GM19455 (cell line): ENCODE measurements around the gene NQO1.
"Not testable (repeated sequence)": the region's sequence is repeated elsewhere in the genome, so short reads cannot be mapped to it uniquely, and the experiment has no call there.

Source experiments
- ATAC-seq: cut with Tn5 transposase; IDR thresholded peaks from one replicate; pipeline ENCODE4 v1.9.1; 2021; ENCODE audit not compliant: unreplicated experiment

The NQO1 gene

DNA sequence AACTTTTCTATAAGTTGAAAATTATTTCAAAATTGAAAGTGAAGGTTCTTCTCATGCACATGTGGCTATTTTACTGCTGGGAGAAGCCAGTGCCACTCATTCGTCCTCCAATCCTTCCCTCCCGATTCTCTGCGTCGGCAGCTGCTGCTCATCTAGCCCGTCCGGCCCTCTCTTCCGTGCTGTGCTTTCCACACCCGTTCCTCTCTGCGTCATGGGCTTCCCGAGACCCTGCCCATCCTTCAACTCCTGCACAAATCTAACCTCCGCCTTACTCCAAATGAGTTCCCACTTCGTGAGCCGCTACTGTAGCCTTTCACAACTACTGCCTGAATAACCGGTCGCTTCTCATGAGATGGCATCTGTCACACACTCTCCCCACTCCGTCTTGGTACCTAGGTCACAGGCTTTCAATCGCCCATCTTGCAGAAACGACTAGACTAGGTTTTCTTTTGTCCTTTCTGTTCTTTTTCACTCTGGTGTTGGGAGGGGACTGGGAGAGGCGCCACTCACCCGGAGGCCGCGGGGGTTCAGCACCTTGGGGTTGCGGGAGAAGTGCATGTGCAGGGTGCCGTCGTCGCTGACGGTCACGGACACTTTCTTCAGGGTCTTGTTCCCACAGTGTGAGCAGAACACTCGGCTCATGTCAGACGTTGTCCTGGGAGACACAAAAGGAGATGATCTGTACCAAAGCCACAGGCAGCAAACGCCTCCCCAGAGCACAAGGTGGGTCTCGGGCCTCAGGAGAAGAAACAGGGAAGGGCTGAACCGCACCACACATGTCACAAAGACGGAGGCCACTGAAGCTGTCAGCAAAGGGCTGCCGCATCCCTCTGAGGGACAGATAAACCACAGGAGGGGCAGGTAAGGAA is 18.2 kb upstream of the NQO1 start:
- no peak for ATAC-seq

DNA sequence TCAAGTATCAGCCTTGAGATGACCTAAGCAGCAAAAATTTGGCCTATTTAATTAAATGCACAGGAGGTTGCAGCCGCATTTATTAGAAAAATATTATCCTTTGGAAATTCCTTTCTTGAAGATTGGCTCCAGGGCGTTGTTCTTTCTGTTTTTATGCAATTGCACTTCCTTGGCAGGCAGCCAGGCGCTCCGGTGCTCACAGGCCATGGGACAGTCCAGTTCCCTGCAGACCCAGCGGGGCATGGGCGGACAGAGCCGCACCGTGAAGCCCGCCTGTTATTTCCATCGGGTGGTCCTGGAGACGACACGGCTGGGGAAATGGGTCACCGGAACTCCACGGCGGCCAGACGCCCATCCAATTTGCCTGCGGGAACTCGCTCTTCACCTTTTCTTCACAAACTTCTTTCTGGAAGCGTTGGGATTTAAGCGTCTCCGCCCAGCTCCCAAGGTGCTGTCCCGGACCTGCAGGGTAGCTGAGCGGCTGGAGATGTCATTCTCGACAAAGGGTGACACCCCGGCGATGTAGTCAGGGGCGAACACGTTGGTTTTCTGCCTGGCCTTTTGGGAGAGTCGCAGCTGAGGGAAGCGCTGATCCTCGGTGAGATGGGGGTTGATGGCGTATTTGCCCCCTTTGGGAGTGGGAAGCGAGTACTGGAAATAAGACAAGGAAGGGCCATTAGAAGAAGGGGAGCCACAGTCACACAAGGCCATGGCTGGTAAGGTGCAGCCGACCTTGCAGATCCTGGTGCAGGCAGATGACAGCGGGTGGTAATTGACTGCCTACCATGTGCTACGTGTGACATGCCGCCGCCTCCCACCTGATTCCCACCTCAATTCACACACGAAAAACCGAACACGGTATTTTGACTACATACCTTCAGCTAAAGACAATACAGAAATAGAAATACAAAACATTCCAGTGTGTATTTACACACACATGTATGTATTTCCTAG is 15.9 kb upstream of the NQO1 start:
- ATAC-seq: no peak

DNA sequence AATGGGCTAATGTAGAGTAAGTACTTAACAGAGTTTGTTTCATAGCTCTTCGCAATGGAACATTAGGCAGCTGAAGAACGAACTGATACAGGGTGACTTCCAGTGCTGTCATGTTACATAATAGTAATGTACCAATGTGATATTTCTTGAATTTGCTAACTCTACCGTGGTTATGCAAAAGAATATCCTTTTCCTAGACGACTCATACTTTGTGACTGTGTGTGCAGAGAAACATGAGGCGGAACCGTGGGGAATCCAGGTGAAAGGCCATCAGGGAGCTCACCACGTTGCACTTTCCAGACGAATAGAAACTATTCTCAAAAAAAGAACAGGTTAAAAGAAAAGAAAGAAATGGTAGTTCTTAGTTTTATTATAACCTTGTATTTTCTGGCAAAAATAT is 15.2 kb upstream of the NQO1 start:
- ATAC-seq: no peak

DNA sequence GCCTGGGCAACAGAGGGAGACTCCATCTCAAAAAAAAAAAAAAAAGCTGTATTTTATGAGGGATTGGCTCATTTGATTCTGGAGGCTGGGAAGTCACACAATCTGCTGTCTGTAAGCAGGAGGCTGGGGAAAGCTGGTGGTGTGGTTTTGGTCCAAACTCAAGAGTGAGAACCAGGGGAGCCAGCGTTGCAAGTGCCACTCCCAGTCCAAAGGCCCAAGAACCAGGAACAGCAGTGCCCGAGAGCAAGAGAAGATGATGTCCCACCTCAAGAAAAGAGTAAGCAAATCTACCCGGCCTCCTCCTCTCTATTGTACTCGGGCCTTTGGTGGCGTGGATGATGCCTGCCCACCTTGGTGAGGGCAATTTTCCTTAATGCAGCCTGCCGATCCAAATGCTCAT is 5.7 kb upstream of the NQO1 start:
- ATAC-seq: no peak

DNA sequence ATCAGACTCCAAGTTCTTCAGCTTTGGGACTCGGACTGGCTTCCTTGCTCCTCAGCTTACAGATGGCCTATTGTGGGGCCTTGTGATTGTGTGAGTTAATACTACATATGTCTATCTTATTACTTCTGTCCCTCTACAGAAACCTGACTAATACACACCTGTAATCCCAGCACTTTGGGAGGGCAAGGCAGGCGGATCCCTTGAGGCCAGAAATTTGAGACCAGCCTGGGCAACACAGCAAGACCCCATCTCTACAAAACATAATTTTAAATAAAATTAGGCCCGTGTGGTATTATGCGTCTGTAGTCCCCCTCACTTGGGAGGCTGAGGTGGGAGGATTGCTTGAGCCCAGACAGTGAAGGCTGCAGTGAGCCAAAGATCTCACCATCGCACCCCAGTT is 4.9 kb upstream of the NQO1 start:
- ATAC-seq: not testable (repeated sequence)

DNA sequence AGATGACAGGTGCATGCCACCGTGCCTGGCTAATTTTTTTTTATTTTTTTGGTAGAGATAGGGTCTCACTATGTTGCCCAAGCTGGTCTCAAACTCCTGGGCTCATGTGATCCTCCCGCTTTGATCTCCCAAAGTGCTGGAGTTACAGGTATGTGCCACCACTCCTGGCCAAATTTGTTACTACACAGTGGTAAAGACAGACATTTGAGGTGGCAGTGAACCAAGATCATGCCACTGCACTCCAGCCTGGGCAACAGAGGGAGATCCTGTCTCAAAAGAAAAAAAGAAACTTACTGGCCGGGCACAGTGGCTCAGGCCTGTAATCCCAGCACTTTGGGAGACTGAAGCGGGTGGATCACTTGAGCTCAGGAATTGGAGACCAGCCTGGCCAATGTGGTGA is 2.7 kb upstream of the NQO1 start:
- not testable (repeated sequence) for ATAC-seq

DNA sequence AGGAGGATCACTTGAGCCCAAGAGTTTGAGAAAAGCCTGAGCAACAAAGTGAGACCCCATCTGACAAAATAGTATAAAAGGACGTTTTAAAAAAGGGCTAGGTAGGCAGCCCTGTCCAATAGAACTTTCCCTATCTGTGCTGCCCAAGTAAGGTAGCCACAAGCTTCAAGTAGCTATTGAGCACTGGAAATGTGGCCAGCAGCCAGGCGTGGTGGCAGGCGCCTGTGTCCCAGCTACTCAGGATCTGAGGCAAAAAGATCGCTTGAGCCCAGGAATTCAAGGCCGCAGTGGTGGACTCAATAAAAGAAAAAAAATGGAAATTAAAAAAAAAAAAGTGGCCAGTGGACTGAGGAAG is 1.5 kb upstream of the NQO1 start:
- ATAC-seq: no peak

DNA sequence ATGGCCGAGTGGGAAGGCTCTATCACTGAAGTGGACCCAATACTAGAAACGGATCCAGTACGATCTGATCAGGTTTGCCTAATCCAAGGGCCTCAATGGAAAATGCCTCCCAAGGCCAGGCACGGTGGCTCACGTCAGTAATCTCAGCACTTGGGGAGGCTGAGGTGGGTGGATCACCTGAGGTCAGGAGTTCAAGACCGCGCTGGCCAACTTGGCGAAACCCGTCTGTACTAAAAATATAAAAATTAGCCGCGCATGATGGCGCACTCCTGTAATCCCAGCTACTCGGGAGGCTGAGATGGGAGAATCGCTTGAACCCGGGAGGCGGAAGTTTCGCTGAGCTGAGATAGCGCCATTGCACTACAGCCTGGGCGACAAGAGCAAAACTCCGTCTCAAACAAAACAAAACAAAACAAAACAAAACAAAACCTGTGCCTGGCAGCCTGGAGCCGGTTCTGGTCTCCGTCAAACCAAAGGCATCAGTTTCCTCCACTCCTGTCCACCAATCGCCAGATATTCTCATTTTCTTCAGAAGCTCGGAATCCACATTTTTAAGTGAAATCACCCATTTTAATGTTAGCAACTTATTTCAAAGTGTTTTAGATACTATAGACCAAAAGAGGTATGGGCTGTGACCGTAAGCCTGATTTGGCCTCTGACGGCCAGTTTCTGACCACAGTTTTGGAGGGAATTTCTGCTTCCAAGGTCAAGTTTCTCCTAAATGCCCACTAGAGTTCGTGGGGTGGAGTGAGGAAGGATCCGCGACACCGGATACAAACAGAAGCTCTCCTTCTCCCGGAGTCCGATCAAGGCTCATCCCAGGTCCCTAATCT is 664 bp downstream of the NQO1 start:
- no peak for ATAC-seq

GRCh38 chr16:69724981-69725479 is 1.3 kb downstream of the NQO1 start:
- no peak for ATAC-seq

DNA sequence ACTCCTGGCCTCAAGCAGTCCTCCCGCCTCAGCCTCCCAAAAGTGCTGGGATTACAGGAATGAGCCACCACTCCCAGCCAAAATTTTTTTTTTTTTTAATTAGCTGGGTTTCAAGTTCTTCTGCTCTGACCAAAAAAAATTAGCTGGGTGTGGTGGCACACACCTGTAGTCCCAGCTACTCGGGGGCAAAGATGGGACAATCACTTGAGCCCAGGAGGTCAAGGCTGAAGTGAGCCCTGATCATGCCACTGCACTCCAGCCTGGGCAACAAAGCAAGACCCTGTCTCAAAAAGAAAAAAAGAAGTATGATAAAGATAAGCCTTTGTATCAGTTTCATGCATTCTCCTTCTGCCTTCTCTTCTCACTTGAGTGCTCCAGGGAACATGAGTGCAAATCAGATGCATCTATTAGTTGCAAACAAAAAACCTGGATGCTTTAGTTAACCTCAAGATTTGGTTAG is 1.9 kb downstream of the NQO1 start:
- ATAC-seq: no peak

DNA sequence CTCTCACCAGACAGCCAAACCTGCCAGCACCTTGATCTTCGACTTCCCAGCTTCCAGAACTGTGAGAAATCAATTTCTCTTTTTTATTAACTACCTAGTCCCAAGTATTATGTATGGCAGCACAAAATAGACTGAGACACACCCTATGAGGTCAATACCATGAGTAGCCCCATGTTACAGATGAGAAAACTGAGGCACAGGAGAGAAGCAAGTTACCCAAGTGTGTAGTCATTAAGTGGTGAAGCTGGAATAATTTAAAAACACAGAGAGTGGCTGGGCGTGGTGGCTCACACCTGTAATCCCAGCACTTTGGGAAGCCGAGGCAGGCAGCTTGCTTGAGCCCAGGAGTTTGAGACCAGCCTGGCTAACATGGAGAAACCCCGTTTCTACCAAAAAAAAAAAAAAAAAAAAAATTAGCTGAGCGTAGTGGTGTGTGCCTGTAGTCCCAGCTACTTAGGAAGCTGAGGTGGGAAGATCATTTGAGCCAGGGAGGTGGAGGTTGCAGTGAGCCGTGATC is 4.9 kb downstream of the NQO1 start:
- no peak for ATAC-seq

GRCh38 chr16:69720822-69721430 is 5.4 kb downstream of the NQO1 start:
- no peak for ATAC-seq

DNA sequence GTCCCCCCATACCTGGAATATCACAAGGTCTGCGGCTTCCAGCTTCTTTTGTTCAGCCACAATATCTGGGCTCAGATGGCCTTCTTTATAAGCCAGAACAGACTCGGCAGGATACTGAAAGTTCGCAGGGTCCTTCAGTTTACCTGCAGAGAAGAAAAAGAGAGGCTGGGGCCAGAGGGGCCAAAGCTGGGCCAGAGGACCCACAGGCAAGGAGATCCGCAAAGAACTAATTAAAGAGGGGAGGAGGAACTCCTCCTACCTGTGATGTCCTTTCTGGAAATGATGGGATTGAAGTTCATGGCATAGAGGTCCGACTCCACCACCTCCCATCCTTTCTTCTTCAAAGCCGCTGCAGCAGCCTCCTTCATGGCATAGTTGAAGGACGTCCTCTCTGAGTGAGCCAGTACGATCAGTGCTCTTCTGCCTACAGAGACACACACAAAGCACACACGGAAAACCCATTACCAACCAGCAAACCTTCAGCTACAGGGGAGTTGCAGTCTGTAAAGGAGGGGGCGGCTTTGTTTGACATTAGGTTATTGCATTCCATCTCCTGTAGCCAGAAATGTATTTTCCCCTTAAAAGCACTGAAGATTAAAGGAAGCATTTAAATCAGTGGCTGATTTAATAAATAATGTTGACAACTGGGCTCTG is 8.1 kb downstream of the NQO1 start:
- ATAC-seq: no peak

DNA sequence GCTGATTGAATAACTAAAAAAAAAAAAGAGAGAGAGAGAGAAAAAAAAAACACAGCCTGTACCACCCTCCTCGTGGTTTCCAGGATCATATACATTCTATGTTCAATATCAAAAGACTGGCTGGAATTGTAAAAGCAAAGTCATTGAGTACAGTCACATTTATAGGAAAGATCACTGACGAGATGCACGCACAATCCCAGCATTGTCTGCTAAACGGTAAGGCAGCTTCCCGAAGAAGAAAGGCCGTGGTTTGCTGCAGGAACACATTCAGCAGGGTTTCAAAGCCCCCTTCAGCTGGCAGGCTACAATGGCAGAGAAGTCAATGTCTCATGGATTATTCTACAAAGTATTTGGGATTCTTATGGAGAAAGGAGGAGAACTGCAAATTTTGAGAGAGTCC is 9.3 kb downstream of the NQO1 start:
- ATAC-seq: no peak

DNA sequence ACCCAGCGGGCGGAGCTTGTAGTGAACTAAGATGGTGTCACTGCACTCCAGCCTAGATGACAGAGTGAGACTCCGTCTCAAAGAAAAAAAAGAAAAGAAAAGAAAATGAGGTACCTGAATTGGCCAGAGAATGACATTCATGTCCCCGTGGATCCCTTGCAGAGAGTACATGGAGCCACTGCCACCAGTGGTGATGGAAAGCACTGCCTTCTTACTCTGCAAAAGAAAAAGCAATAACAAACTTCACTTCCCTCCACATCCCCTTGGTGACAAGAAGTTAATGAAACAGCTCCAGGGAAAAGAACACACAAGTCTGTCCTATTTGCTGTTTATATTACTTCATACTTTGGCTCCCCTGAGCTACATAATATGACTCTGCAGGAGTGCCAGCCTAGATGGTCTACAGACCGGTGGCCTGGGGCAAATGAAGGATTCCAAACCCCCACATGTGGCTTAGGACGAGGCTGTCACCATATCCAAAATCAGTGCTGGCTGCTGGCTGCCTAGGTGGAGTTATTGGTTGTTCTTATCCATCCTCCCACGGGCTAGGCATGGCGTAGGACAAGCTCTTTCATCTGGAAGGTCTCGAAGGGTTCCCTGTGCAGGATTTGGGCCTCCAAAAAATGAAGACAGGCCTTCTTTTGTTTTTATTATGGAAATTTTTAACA is 13.3 kb downstream of the NQO1 start:
- no peak for ATAC-seq

DNA sequence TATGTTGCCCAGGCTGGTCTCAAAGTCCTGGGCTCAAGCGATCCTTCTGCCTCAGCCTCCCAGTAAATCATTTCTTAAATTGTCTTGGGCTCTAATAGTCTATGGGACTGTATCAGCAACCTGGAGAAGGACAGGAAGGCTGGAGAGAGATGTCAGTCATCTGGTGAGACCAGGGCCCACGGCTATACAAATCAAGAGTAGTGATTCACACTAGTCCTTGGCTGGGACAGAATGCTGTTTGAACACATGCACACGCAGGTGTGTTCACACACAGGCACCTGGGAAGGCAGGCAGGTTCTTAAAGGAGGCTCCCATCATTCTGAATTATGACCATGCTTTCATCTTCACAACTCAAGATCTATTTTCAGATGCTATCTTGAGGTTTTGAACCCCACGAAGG is 14.1 kb downstream of the NQO1 start:
- ATAC-seq: no peak

GRCh38 chr16:69711115-69711740 is 15.1 kb downstream of the NQO1 start:
- no peak for ATAC-seq

DNA sequence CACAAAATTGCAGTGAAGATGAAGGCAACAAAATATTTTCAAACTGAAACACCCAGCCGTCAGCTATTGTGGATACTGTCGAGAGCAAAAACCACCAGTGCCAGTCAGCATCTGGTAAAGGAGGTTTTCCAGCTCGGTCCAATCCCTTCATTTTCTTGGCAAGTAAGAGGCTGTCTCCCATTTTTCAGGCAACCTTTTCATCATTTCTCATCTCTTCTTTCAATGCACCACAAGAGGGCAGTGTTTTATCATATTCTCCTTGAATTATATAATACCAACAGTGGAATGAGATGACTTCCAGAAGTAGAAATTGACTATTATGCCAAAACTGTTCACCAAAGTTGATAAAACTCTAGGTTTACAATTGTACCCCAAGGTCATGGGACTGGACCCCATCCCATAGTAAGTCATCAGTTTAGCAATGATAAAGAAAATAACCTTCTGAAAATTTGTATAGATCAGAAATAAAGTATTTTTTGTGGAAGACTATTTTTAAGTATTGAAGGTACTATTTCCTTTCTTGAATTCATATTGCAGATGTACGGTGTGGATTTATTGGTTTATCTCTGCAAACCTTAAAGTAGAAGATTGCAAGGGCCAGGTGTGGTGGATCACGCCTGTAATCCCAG is 16.8 kb downstream of the NQO1 start:
- no peak for ATAC-seq
